ENCODE results near the gene EFCC1. TPM values are rescaled to one million over a fixed set of nuclear protein-coding genes. Genes with fewer than 3 reads are reported as not detected.
A peak's percentile ranks its signal among the peaks of the same experiment; 100 is the strongest.

EFCC1 gene
- total RNA-seq, 2 experiments from 2014 or later: 0.12 to 0.24 TPM

- peaks cover 4% of the 10 kb centered on the region for H3K4me1 Mint-ChIP-seq (ENCODE audit: low read depth)
- POLR2A ChIA-PET: no interaction called here
- DNase-seq: no peak
- intact Hi-C loops (cut with micrococcal nuclease): no loop called here
- H3K27ac Mint-ChIP-seq: no peak overlapping the region
- CTCF ChIA-PET: interaction anchor here (1.4 to 2.0 kb wide), 3 partner anchors 18 to 198 kb away, joined by 3 to 8 read pairs (median 6); no protein-coding TSS in a partner anchor
- peaks cover 3% of the 10 kb centered on the region for H3K36me3 Mint-ChIP-seq
- peaks cover 7% of the 10 kb centered on the region for H3K9me3 Mint-ChIP-seq
- no peak overlapping the region for H3K4me3 Mint-ChIP-seq
- peaks cover 2% of the 10 kb centered on the region for H3K27me3 Mint-ChIP-seq
Observed at GRCh38 chr3:129047553-129047839, 46.4 kb downstream of the EFCC1 start.

GRCh38 chr3:129050556-129051295, 49.6 kb downstream of the EFCC1 start:
- Mint-ChIP-seq H3K4me3 (no peak overlapping the region), H3K36me3 (peaks cover 3% of the 10 kb centered on the region), H3K4me1 (ENCODE audit: low read depth) (peaks cover 8% of the 10 kb centered on the region), H3K9me3 (peaks cover 7% of the 10 kb centered on the region), H3K27ac (no peak overlapping the region), H3K27me3 (no peaks in the 10 kb centered on the region)
- ChIA-PET POLR2A (interaction anchor here (0.7 kb wide), 1 partner anchor 71 kb away, joined by 3 read pairs; the partner anchor contains the start of gene RAB43), CTCF (interaction anchor here (0.9 to 5.3 kb wide), 9 partner anchors 9 to 195 kb away, joined by 3 to 113 read pairs (median 11); partner anchors contain the start of gene RAB43)
- intact Hi-C loops (cut with micrococcal nuclease): loop anchor here (5.0 kb wide), 1 partner anchor 78 kb away; no protein-coding TSS in a partner anchor
- DNase-seq: no peak

GRCh38 chr3:129051871-129052340, 50.8 kb downstream of the EFCC1 start:
- Mint-ChIP-seq H3K36me3 (peaks cover 3% of the 10 kb centered on the region), H3K27ac (no peak overlapping the region), H3K27me3 (no peaks in the 10 kb centered on the region), H3K4me3 (no peak overlapping the region), H3K4me1 (ENCODE audit: low read depth) (peaks cover 8% of the 10 kb centered on the region), H3K9me3 (peaks cover 7% of the 10 kb centered on the region)
- ChIA-PET CTCF (interaction anchor here (0.6 to 5.6 kb wide), 11 partner anchors 10 to 322 kb away, joined by 3 to 113 read pairs (median 11); partner anchors contain the start of gene RAB43), POLR2A (interaction anchor here (2.3 kb wide), 1 partner anchor 197 kb away, joined by 12 read pairs; the partner anchor contains the start of gene COPG1)
- intact Hi-C loops (cut with micrococcal nuclease): loop anchor here (5.0 kb wide), 1 partner anchor 80 kb away; no protein-coding TSS in a partner anchor
- DNase-seq: no peak

- ChIA-PET CTCF (interaction anchor here (0.6 to 5.6 kb wide), 21 partner anchors 9 to 300 kb away, joined by 3 to 113 read pairs (median 7); partner anchors contain the start of gene RAB43), POLR2A (interaction anchor here (2.3 kb wide), 1 partner anchor 196 kb away, joined by 12 read pairs; the partner anchor contains the start of gene COPG1)
- no peak for DNase-seq
- peaks cover 8% of the 10 kb centered on the region for H3K4me1 Mint-ChIP-seq (ENCODE audit: low read depth)
- H3K27me3 Mint-ChIP-seq: no peaks in the 10 kb centered on the region
- intact Hi-C loops (cut with micrococcal nuclease): loop anchor here (1.0 to 5.0 kb wide), 5 partner anchors 67 to 197 kb away; partner anchors contain the start of genes COPG1 and ISY1
- peaks cover 3% of the 10 kb centered on the region for H3K36me3 Mint-ChIP-seq
- no peak overlapping the region for H3K4me3 Mint-ChIP-seq
- peaks cover 7% of the 10 kb centered on the region for H3K9me3 Mint-ChIP-seq
- no peak overlapping the region for H3K27ac Mint-ChIP-seq
Observed at GRCh38 chr3:129052675-129053074, 51.6 kb downstream of the EFCC1 start.

GRCh38 chr3:129054605-129055104, 53.6 kb downstream of the EFCC1 start:
- no peak overlapping the region for H3K27ac Mint-ChIP-seq
- no peaks in the 10 kb centered on the region for H3K27me3 Mint-ChIP-seq
- POLR2A ChIA-PET: no interaction called here
- no peaks in the 10 kb centered on the region for H3K36me3 Mint-ChIP-seq
- DNase-seq: no peak
- CTCF ChIA-PET: interaction anchor here (1.1 to 5.6 kb wide), 9 partner anchors 13 to 262 kb away, joined by 3 to 113 read pairs (median 34); partner anchors contain the start of gene RAB43
- peaks cover 12% of the 10 kb centered on the region for H3K4me1 Mint-ChIP-seq (ENCODE audit: low read depth)
- no peaks in the 10 kb centered on the region for H3K9me3 Mint-ChIP-seq
- intact Hi-C loops (cut with micrococcal nuclease): loop anchor here (5.0 kb wide), 1 partner anchor 82 kb away; no protein-coding TSS in a partner anchor
- no peak overlapping the region for H3K4me3 Mint-ChIP-seq

- H3K4me3 Mint-ChIP-seq: no peak overlapping the region
- no peaks in the 10 kb centered on the region for H3K27me3 Mint-ChIP-seq
- H3K9me3 Mint-ChIP-seq: no peaks in the 10 kb centered on the region
- peaks cover 12% of the 10 kb centered on the region for H3K4me1 Mint-ChIP-seq (ENCODE audit: low read depth)
- CTCF ChIA-PET: interaction anchor here (5.6 kb wide), 1 partner anchor 88 kb away, joined by 60 read pairs; no protein-coding TSS in a partner anchor
- POLR2A ChIA-PET: interaction anchor here (1.5 kb wide), 1 partner anchor 127 kb away, joined by 4 read pairs; the partner anchor contains the start of gene CNBP
- DNase-seq: no peak
- no peak overlapping the region for H3K27ac Mint-ChIP-seq
- no peaks in the 10 kb centered on the region for H3K36me3 Mint-ChIP-seq
- intact Hi-C loops (cut with micrococcal nuclease): no loop called here
Observed at GRCh38 chr3:129056451-129057173, 55.5 kb downstream of the EFCC1 start.

GRCh38 chr3:129057249-129057648, 56.1 kb downstream of the EFCC1 start:
- no peaks in the 10 kb centered on the region for H3K27me3 Mint-ChIP-seq
- ChIA-PET CTCF (interaction anchor here (5.6 kb wide), 1 partner anchor 88 kb away, joined by 60 read pairs; no protein-coding TSS in a partner anchor), POLR2A (interaction anchor here (1.5 kb wide), 1 partner anchor 126 kb away, joined by 4 read pairs; the partner anchor contains the start of gene CNBP)
- no peak overlapping the region for H3K4me3 Mint-ChIP-seq
- peaks cover 12% of the 10 kb centered on the region for H3K4me1 Mint-ChIP-seq (ENCODE audit: low read depth)
- H3K9me3 Mint-ChIP-seq: no peaks in the 10 kb centered on the region
- H3K27ac Mint-ChIP-seq: no peak overlapping the region
- no peak for DNase-seq
- intact Hi-C loops (cut with micrococcal nuclease): no loop called here
- H3K36me3 Mint-ChIP-seq: no peaks in the 10 kb centered on the region

- intact Hi-C loops (cut with micrococcal nuclease): no loop called here
- peak; percentile 38 for DNase-seq
- POLR2A ChIA-PET: interaction anchor here (1.5 kb wide), 1 partner anchor 125 kb away, joined by 4 read pairs; the partner anchor contains the start of gene CNBP
- Mint-ChIP-seq H3K4me1 (ENCODE audit: low read depth) (peaks cover 7% of the 10 kb centered on the region), H3K27me3 (no peaks in the 10 kb centered on the region), H3K9me3 (no peaks in the 10 kb centered on the region), H3K27ac (no peak overlapping the region), H3K36me3 (no peaks in the 10 kb centered on the region), H3K4me3 (no peak overlapping the region)
- CTCF ChIA-PET: no interaction called here
Observed at GRCh38 chr3:129058441-129059200, 57.5 kb downstream of the EFCC1 start.

- Mint-ChIP-seq H3K4me1 (ENCODE audit: low read depth) (peaks cover 4% of the 10 kb centered on the region), H3K9me3 (no peaks in the 10 kb centered on the region), H3K4me3 (no peak overlapping the region), H3K27me3 (no peaks in the 10 kb centered on the region), H3K27ac (no peak overlapping the region), H3K36me3 (no peaks in the 10 kb centered on the region)
- DNase-seq: no peak
- ChIA-PET CTCF (interaction anchor here (1.1 kb wide), 1 partner anchor 89 kb away, joined by 5 read pairs; no protein-coding TSS in a partner anchor), POLR2A (no interaction called here)
- intact Hi-C loops (cut with micrococcal nuclease): no loop called here
Observed at GRCh38 chr3:129059311-129059958, 58.3 kb downstream of the EFCC1 start.

- DNase-seq: no peak
Observed at GRCh38 chr3:129060276-129061022, 59.3 kb downstream of the EFCC1 start, which contains the start of gene GP9. TSS of gene GP9 (plus strand) at chr3:129060779. CDS start at chr3:129061740, 961 bp downstream.

More at GRCh38 chr3:129060276-129061022, 59.3 kb downstream of the EFCC1 start, which contains the start of gene GP9:
- H3K27me3 Mint-ChIP-seq: no peaks in the 10 kb centered on the region
- CTCF ChIA-PET: interaction anchor here (1.1 kb wide), 1 partner anchor 90 kb away, joined by 5 read pairs; no protein-coding TSS in a partner anchor
- no peaks in the 10 kb centered on the region for H3K36me3 Mint-ChIP-seq
- no peak within 1 kb of the TSS for H3K4me3 Mint-ChIP-seq
- no peak within 1 kb of the TSS for H3K27ac Mint-ChIP-seq
- POLR2A ChIA-PET: no interaction called here
- no peaks in the 10 kb centered on the region for H3K9me3 Mint-ChIP-seq
- intact Hi-C loops (cut with micrococcal nuclease): no loop called here
- peaks cover 4% of the 10 kb centered on the region for H3K4me1 Mint-ChIP-seq (ENCODE audit: low read depth)
